Measurements from ENCODE around the gene GSTO2. TPM values are rescaled to one million over a fixed set of nuclear protein-coding genes. Genes with fewer than 3 reads are reported as not detected.

GSTO2 gene
- total and polyA plus RNA-seq, 2 of the 4 experiments (the other 2 are of a cell fraction), result 1.4 to 2.3 TPM

- no peak for TF ChIP-seq MXI1 (IDR thresholded peaks at IDR 0.05; ENCODE audit: borderline replicate concordance, low read depth, low read length)
- TF ChIP-seq BHLHE40 (IDR thresholded peaks at IDR 0.05; ENCODE audit: low read depth, low read length), result no peak
Observed at GRCh38 chr10:104296687-104297436, 27.9 kb downstream of the GSTO2 start (continued).

All from IMR-90 (cell line).